Esophagus muscularis mucosa (tissue), 4 donors: Measurements from ENCODE around the gene HNRNPA0. TPM values are rescaled to one million over a fixed set of nuclear protein-coding genes. Genes with fewer than 3 reads are reported as not detected.

Source experiments
- DNase-seq: peaks from one replicate; pipeline ENCODE4 v3.0.0-alpha.2; 2017; ENCODE audit errors: extremely low spot score
- H3K27ac ChIP-seq, 4 donors: fragments of 200-600 bp; sonication (generic); replicated peaks in 1 of 4; 1 replicate in 3 of 4; 2 replicates in 1 of 4; pipeline ENCODE4 v1.5.1; 2016 to 2019; ENCODE audit warnings: mild to moderate bottlenecking in 1 of 4
- H3K27me3 ChIP-seq, 4 donors: fragments of 200-600 bp; sonication (generic); one replicate each; pipeline versions ENCODE4 v1.5.1 to v1.6.0; 2016 to 2019
- H3K36me3 ChIP-seq, 4 donors: fragments of 200-600 bp; sonication (generic); one replicate each; pipeline ENCODE4 v1.5.1; 2016 to 2019
- H3K4me1 ChIP-seq, 4 donors: fragments of 200-600 bp; sonication (generic); one replicate each; pipeline ENCODE4 v1.5.1; 2016 to 2019
- H3K4me3 ChIP-seq, 4 donors: fragments of 200-600 bp; sonication (generic); 1 replicate in 2 of 4; 2 replicates in 2 of 4; pipeline ENCODE4 v1.5.1; 2016 to 2019; ENCODE audit warnings: mild to moderate bottlenecking in 4 of 4, moderate library complexity in 1 of 4
- H3K9me3 ChIP-seq, 4 donors: fragments of 200-600 bp; sonication (generic); 1 replicate in 3 of 4; 2 replicates in 1 of 4; pipeline ENCODE4 v1.5.1; 2016 to 2019
- CTCF ChIP-seq, 3 experiments: fragments of 200-600 bp in 2 of 3; fragments of 450-650 bp in 1 of 3; sonication (generic) in 2 of 3; IDR thresholded peaks; one replicate each; pipeline ENCODE4 v1.5.1; 2017 to 2019; ENCODE audit warnings: antibody characterized with exemption in 3 of 3, mild to moderate bottlenecking in 2 of 3, moderate library complexity in 1 of 3
- EP300 ChIP-seq: sonication (generic); formaldehyde crosslinking; IDR thresholded peaks from one replicate; pipeline ENCODE4 v1.6.1; 2017; ENCODE audit warnings: antibody characterized with exemption
- POLR2A ChIP-seq: fragments of 450-650 bp; IDR thresholded peaks from one replicate; pipeline ENCODE4 v1.6.1; 2017; ENCODE audit warnings: antibody characterized with exemption, moderate library complexity, mild to moderate bottlenecking, low read depth
- POLR2AphosphoS5 ChIP-seq, 2 donors: sonication (generic); formaldehyde crosslinking; IDR thresholded peaks; one replicate each; pipeline ENCODE4 v1.6.1; 2017; ENCODE audit warnings: antibody characterized with exemption in 2 of 2
- WGBS: methylation state at CpG from one replicate; pipeline ENCODE4 v1.1.5; 2018; 5-methylcytosine and 5-hydroxymethylcytosine counted together
- intact Hi-C: fragments of 100-400 bp; cut with DNase I; formaldehyde crosslinking; loops from one replicate; pipeline ENCODE4 v1.15.1; 2023
- total RNA-seq, 4 donors: library from RNA; depleted of rRNA; stranded (reverse); fragments of >200 nt; gene quantifications; one replicate each; pipeline versions ENCODE4 v1.1.0 to v1.2.1, GENCODE V29; 2016

HNRNPA0 gene
- total RNA-seq, 4 donors from 2014 or later, result 12.9 to 15.2 (median 14.7) TPM

- TF ChIP-seq CTCF (IDR thresholded peaks at IDR 0.05) (no peak), POLR2AphosphoS5 (IDR thresholded peaks at IDR 0.05) (no peak), EP300 (no peak), POLR2A (no peak)
- no peaks in the 10 kb centered on the region for H3K36me3 ChIP-seq
- no peak for DNase-seq
- no peaks in the 10 kb centered on the region for H3K27me3 ChIP-seq
- H3K27ac ChIP-seq, result no peak overlapping the region
- H3K4me3 ChIP-seq, result no peak overlapping the region
- H3K9me3 ChIP-seq, result no peaks in the 10 kb centered on the region
- WGBS, result 97% methylated on average over 1 of the region's 1 CpG
- intact Hi-C loops, result no loop called here
- H3K4me1 ChIP-seq, result no peaks in the 10 kb centered on the region
Observed at GRCh38 chr5:137728048-137728447, 26.1 kb downstream of the HNRNPA0 start.

GRCh38 chr5:137727623-137728022 lies 26.5 kb downstream of the HNRNPA0 start:
- H3K9me3 ChIP-seq, result no peaks in the 10 kb centered on the region
- no peak overlapping the region for H3K27ac ChIP-seq
- TF ChIP-seq EP300 (no peak), POLR2AphosphoS5 (IDR thresholded peaks at IDR 0.05) (no peak), POLR2A (no peak), CTCF (IDR thresholded peaks at IDR 0.05) (no peak)
- no peaks in the 10 kb centered on the region for H3K36me3 ChIP-seq
- no peaks in the 10 kb centered on the region for H3K27me3 ChIP-seq
- DNase-seq, result no peak
- H3K4me1 ChIP-seq, result no peaks in the 10 kb centered on the region
- no peak overlapping the region for H3K4me3 ChIP-seq
- intact Hi-C loops, result no loop called here
- WGBS, result 96% methylated on average over 2 of the region's 2 CpGs

GRCh38 chr5:137724251-137724650 lies 29.9 kb downstream of the HNRNPA0 start:
- WGBS, result 88% methylated on average over 2 of the region's 2 CpGs

GRCh38 chr5:137718611-137719010 lies 35.6 kb downstream of the HNRNPA0 start:
- intact Hi-C loops, result no loop called here
- no peak for DNase-seq
- H3K36me3 ChIP-seq, result peaks cover 0 to 4% (median 0%) of the 10 kb centered on the region in 4 donors
- TF ChIP-seq POLR2AphosphoS5 (IDR thresholded peaks at IDR 0.05) (no peak), EP300 (no peak), CTCF (IDR thresholded peaks at IDR 0.05) (no peak), POLR2A (no peak)
- H3K27me3 ChIP-seq, result no peaks in the 10 kb centered on the region
- no peaks in the 10 kb centered on the region for H3K4me1 ChIP-seq
- H3K9me3 ChIP-seq, result peaks cover 0 to 5% (median 0%) of the 10 kb centered on the region in 4 donors
- H3K4me3 ChIP-seq, result no peak overlapping the region
- no peak overlapping the region for H3K27ac ChIP-seq

More at GRCh38 chr5:137724251-137724650, 29.9 kb downstream of the HNRNPA0 start:
- Histone ChIP-seq H3K27me3 (no peaks in the 10 kb centered on the region), H3K4me3 (no peak overlapping the region), H3K36me3 (peaks cover 0 to 4% (median 0%) of the 10 kb centered on the region in 4 donors), H3K27ac (no peak overlapping the region), H3K9me3 (no peaks in the 10 kb centered on the region), H3K4me1 (no peaks in the 10 kb centered on the region)
- intact Hi-C loops, result no loop called here
- DNase-seq, result no peak
- TF ChIP-seq CTCF (IDR thresholded peaks at IDR 0.05) (no peak), EP300 (no peak), POLR2A (no peak), POLR2AphosphoS5 (IDR thresholded peaks at IDR 0.05) (no peak)

- WGBS, result 98% methylated on average over 3 of the region's 3 CpGs
Observed at GRCh38 chr5:137716337-137716736, 37.8 kb downstream of the HNRNPA0 start.

More at GRCh38 chr5:137716337-137716736, 37.8 kb downstream of the HNRNPA0 start:
- Histone ChIP-seq H3K27me3 (no peaks in the 10 kb centered on the region), H3K27ac (no peak overlapping the region), H3K4me3 (no peak overlapping the region), H3K36me3 (peaks cover 0 to 4% (median 0%) of the 10 kb centered on the region in 4 donors), H3K4me1 (no peaks in the 10 kb centered on the region), H3K9me3 (peaks cover 0 to 5% (median 0%) of the 10 kb centered on the region in 4 donors)
- DNase-seq, result no peak
- TF ChIP-seq EP300 (no peak), POLR2AphosphoS5 (IDR thresholded peaks at IDR 0.05) (no peak)
- intact Hi-C loops, result no loop called here
